SJCRH30 (cell line): ENCODE measurements around the gene TRIM66. TPM values are rescaled to one million over a fixed set of nuclear protein-coding genes. Genes with fewer than 3 reads are reported as not detected.
"Not testable (repeated sequence)": the region's sequence is repeated elsewhere in the genome, so short reads cannot be mapped to it uniquely, and the experiment has no call there.

Experiments
- DNase-seq, 2 experiments: peaks; one replicate each; pipeline ENCODE4 v3.0.0-alpha.2; 2015 to 2020
- H3K27ac ChIP-seq: fragments of 250-450 bp; sonication (Bioruptor Pico); 2 replicates; pipeline ENCODE4 v1.5.1; 2020; ENCODE audit warnings: mild to moderate bottlenecking, moderate library complexity
- H3K27me3 ChIP-seq: fragments of 250-450 bp; sonication (Bioruptor Pico); 2 replicates; pipeline ENCODE4 v1.5.1; 2020; ENCODE audit warnings: mild to moderate bottlenecking, moderate library complexity
- H3K36me3 ChIP-seq: fragments of 250-450 bp; sonication (Bioruptor Pico); 2 replicates; pipeline ENCODE4 v1.5.1; 2020; ENCODE audit warnings: mild to moderate bottlenecking, moderate library complexity
- H3K4me1 ChIP-seq: fragments of 250-450 bp; sonication (Bioruptor Pico); 2 replicates; pipeline ENCODE4 v1.5.1; 2020; ENCODE audit warnings: mild to moderate bottlenecking, moderate library complexity
- H3K4me3 ChIP-seq: fragments of 250-450 bp; sonication (Bioruptor Pico); 2 replicates; pipeline ENCODE4 v1.5.1; 2020; ENCODE audit warnings: mild to moderate bottlenecking, moderate library complexity
- H3K9me3 ChIP-seq: fragments of 250-450 bp; sonication (Bioruptor Pico); replicated peaks from 2 replicates; pipeline ENCODE4 v1.5.1; 2020; ENCODE audit warnings: mild to moderate bottlenecking, moderate library complexity
- total RNA-seq: library from RNA; depleted of rRNA; stranded (reverse); fragments of >200 nt; shearing (Covaris generic); gene quantifications from 2 replicates; pipeline ENCODE4 v1.2.3, GENCODE V29; 2014

The TRIM66 gene
- total RNA-seq, 1 experiment from 2014 or later: 2.0 TPM

DNA sequence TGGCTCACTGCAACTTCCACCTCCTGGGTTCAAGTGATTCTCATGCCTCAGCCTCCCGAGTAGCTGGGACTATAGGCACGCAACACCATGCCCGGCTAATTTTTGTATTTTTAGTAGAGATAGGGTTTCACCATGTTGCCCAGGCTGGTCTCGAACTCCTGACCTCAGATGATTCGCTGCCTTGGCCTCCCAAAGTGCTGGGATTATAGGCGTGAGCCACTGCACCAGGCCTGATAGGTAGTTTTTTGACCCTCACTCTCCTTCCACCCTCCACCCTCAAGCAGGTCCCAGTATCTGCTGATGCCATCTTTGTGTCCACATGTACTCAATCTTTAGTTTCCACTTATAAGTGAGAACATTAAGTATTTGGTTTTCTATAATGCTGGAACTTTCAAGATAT lies 12.4 kb downstream of the TRIM66 start:
- not testable (repeated sequence) for H3K4me3 ChIP-seq, H3K9me3 ChIP-seq, H3K4me1 ChIP-seq, H3K27me3 ChIP-seq, H3K36me3 ChIP-seq, H3K27ac ChIP-seq, DNase-seq

DNA sequence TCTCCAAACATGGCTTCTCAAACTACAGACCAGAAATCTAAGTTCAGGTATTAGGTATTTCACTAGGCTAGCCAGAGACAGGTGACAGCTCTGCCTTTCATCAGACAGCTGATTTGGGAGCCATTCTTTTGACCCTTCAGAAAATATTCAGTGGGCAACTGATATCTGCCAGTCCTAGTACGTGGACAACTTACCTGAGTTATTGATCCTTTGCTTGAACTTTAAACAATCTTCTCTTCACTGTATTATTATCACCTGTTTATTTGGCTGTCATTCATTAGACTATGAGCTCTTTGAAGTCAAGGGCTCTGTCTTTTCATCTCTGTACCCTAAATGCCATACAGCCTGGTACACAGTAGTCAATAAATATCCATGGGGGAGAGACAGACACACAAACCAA lies 17.2 kb downstream of the TRIM66 start:
- H3K27me3 ChIP-seq: no peaks in the 10 kb centered on the region
- H3K9me3 ChIP-seq: no peaks in the 10 kb centered on the region
- H3K27ac ChIP-seq: no peak overlapping the region
- no peaks in the 10 kb centered on the region for H3K4me1 ChIP-seq
- H3K4me3 ChIP-seq: no peak overlapping the region
- H3K36me3 ChIP-seq: no peaks in the 10 kb centered on the region; the same call in 1 of the 2 replicates
- no peak for DNase-seq

DNA sequence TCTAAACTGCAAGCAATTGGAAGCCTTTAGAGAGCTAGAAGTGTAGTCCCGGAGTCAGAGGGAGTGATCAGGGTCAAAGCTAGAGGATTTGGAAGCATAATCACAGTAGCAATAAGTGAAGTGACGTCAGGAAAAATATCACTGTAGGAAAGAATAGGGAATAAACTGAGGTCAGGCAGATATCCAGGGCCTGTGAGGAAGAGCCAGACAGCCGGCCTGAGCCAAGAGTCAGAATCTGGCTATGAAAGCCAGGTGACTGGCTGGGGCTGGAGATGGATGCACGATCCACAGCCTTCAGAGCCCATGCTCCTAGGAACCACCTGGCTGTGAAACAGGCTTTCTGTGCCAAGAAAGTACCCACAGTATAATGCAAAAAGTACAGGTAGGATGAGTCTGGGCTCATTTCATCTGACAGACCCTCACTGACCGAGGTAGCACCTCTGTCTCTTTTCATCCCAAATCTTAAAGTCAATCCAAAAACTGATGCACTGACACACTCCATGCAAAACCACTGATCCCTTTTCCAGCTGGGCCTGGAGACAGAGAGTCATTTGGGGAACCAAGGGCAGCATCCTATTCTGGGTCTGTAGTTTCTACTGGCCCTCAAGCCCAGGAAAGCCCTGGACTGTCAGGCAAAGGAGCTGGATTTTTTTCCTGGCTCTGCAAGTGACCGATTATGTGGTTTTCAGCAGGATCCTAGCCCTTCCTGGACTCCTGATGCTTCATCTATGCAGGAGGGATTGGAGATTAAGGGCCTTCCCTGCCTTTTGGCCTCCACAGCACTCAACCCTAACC lies 21.3 kb downstream of the TRIM66 start:
- no peak for DNase-seq
- no peak overlapping the region for H3K4me3 ChIP-seq
- peaks cover 3% of the 10 kb centered on the region; the same call in 1 of the 2 replicates for H3K4me1 ChIP-seq
- H3K27ac ChIP-seq: no peak overlapping the region
- H3K36me3 ChIP-seq: no peaks in the 10 kb centered on the region
- no peaks in the 10 kb centered on the region for H3K9me3 ChIP-seq
- H3K27me3 ChIP-seq: no peaks in the 10 kb centered on the region

DNA sequence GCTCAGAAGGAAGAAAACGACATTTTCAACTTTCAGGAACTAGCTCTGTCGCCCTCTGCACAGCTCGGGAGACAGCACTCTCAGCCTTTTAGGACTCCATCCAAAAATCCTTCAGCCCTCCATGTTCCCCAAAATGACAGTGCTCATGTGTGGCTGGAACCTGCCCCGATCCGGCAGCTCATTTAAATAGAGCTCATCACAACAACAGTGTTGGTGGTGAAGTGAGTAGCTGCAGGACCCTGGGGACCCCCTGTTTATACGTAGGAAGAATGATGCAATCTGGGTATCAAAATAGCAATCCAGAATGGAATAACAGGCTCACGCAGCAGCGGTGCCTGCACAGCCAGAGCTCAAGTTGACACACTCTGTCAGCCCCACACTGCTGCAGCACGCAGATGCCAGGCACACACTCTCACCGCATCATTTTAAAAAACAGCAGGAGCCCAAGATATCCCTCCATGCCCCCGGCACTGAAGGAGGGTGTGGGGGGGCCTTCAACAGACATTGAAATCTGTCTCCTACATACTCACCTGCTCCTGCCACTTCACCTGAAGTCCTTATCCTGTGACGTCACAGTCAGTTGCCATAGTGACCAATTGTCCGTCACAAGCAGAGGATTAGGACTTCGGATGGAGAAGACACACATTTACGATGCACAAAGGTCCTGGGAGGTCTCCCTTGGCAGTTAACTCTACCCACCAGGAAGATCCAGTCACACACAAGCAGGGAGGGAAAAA lies 24.0 kb downstream of the TRIM66 start:
- Histone ChIP-seq H3K4me1 (peaks cover 3% of the 10 kb centered on the region; the same call in 1 of the 2 replicates), H3K27ac (no peak overlapping the region), H3K4me3 (peak overlapping the region; percentile 10; the same call in 1 of the 2 replicates), H3K36me3 (no peaks in the 10 kb centered on the region), H3K27me3 (no peaks in the 10 kb centered on the region), H3K9me3 (no peaks in the 10 kb centered on the region)
- peak; percentile 40 to 42 for DNase-seq

DNA sequence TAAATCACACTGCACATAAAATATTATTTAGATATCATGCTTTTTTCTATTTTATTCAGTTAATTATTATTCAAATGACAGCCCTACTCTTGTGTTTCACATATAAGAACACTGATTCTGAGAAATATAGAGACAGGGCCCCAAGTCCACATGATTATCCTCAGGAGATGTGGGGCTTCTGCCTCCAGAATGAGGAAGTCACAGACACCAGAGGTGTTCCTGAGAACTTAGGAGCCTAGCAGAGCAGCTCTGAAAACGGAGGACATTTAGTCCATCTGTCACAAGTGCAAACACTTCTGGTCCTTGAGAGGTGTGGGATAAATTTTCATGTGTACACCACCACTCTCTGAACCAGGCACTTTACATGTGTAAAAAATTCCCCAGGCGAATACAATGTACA lies 26.2 kb downstream of the TRIM66 start:
- H3K4me3 ChIP-seq: no peak overlapping the region
- H3K27me3 ChIP-seq: no peaks in the 10 kb centered on the region
- no peak overlapping the region for H3K27ac ChIP-seq
- H3K4me1 ChIP-seq: peaks cover 3% of the 10 kb centered on the region; the same call in 1 of the 2 replicates
- H3K36me3 ChIP-seq: no peaks in the 10 kb centered on the region
- DNase-seq: no peak
- no peaks in the 10 kb centered on the region for H3K9me3 ChIP-seq

DNA sequence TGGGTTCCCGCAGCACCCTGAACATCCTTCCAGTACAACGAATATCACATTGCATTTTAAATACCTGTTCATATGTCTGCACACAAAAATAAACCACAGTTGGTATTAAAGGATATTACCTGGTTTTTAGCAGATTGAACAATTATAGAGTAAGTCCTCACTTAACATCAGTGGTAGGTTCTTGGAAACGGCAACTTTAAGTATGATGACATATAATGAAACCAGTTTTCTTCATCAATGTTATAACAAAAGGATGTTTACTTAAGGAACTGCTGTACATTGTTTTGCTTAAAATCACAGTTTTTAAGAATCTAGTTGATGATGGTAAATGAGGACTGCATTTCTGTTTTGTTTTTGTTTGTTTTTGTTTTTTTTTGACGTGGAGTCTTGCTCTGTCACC lies 28.0 kb downstream of the TRIM66 start:
- peaks cover 3% of the 10 kb centered on the region; the same call in 1 of the 2 replicates for H3K4me1 ChIP-seq
- no peaks in the 10 kb centered on the region for H3K36me3 ChIP-seq
- no peaks in the 10 kb centered on the region for H3K27me3 ChIP-seq
- no peaks in the 10 kb centered on the region for H3K9me3 ChIP-seq
- no peak overlapping the region for H3K4me3 ChIP-seq
- H3K27ac ChIP-seq: no peak overlapping the region
- no peak for DNase-seq

DNA sequence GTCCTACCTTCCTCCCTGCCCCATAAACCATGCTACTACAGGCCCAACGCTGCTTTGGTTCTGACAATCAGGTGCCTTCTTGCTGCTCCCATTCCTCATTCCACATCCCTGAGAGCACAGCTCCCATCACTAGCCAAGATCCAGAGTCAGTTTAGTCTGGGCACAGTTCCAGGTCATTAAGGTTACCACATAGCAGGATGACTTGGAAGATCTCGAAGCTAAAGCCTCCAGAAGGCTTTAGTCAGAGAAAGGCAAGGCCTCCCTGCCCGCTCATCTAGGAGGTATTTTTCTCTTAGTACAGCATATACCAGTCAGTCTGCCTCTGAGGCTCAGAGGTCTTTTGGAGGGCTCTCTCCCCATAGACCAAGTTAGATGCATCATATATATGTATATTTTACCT lies 30.3 kb downstream of the TRIM66 start:
- Histone ChIP-seq H3K27me3 (no peaks in the 10 kb centered on the region), H3K4me1 (no peaks in the 10 kb centered on the region), H3K9me3 (no peaks in the 10 kb centered on the region), H3K4me3 (no peak overlapping the region), H3K36me3 (no peaks in the 10 kb centered on the region), H3K27ac (no peak overlapping the region)
- peak in 1 of 2 experiments; percentile 17 for DNase-seq

DNA sequence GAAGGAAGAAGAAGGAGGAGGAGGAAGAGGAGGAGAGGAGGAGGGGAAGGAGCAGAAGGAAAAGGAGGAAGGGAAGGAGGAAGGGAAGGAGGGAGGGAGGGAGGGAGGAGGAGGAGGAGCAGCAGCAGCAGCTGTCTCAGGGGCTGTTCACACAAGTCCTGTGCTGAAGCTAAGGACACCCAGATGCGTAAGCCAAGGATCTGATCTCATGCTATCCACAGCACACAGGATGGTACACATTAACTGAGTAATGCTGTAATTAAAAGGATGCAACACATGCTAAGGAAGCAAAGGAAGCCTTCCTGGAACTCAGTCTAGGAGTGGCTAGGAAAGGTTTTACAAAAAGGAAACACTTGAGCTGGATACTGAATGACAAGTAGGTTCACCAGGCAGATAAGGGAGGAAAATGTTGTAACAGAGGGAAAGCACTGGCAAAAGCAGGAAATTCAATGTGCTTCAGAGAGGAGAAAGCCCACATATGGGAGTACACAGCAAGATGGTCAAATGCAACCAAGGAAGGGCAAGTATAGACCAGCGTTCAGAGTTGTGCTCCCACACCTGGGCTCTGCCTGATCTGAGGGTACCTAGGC lies 32.0 kb downstream of the TRIM66 start:
- DNase-seq: no peak
- no peak overlapping the region for H3K4me3 ChIP-seq
- no peaks in the 10 kb centered on the region for H3K4me1 ChIP-seq
- H3K9me3 ChIP-seq: no peaks in the 10 kb centered on the region
- H3K27ac ChIP-seq: no peak overlapping the region
- no peaks in the 10 kb centered on the region for H3K36me3 ChIP-seq
- no peaks in the 10 kb centered on the region for H3K27me3 ChIP-seq

DNA sequence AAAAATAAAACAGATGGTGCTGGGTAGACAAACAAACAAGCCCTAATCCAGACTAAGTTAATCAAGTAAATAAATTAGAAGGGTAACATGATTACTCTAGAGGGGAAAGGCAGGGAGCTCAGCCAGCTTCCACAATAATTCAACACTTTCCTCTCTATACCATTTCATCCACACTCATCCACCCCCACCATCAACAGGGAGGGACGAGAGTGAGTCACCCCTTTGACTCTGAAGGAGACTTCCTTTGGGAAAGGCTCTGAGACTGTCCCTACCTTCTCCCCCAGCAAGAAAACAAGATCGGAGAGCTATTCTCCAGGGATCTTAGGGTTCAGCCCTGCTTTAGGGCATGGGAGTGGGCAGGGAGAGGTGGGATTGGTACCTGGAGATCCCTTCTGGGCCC lies 33.1 kb downstream of the TRIM66 start:
- no peaks in the 10 kb centered on the region for H3K4me1 ChIP-seq
- DNase-seq: no peak
- H3K27ac ChIP-seq: no peak overlapping the region

DNA sequence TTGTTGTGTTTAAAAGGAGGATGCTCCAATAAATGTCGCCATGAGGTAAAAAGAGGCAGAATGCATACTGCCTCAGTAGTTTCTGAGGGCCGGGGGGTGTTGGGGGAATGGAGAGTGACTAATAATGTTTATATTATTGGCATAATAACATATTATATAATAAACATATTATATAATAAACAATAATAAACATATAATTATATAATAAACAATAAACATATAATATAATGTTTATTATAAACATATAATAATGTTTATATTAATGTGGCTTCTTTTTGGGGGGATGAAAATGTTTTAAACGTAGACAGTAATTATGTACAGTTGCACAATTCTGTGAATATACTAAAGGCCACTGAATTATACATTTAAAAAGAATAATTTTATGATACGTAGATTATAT lies 35.6 kb downstream of the TRIM66 start:
- DNase-seq: no peak
- Histone ChIP-seq H3K4me1 (no peaks in the 10 kb centered on the region), H3K9me3 (no peaks in the 10 kb centered on the region), H3K36me3 (no peaks in the 10 kb centered on the region), H3K4me3 (no peak overlapping the region), H3K27ac (no peak overlapping the region), H3K27me3 (no peaks in the 10 kb centered on the region)

More for the DNA sequence above, 33.1 kb downstream of the TRIM66 start:
- H3K27me3 ChIP-seq: no peaks in the 10 kb centered on the region
- H3K4me3 ChIP-seq: no peak overlapping the region
- H3K9me3 ChIP-seq: no peaks in the 10 kb centered on the region
- no peaks in the 10 kb centered on the region for H3K36me3 ChIP-seq

DNA sequence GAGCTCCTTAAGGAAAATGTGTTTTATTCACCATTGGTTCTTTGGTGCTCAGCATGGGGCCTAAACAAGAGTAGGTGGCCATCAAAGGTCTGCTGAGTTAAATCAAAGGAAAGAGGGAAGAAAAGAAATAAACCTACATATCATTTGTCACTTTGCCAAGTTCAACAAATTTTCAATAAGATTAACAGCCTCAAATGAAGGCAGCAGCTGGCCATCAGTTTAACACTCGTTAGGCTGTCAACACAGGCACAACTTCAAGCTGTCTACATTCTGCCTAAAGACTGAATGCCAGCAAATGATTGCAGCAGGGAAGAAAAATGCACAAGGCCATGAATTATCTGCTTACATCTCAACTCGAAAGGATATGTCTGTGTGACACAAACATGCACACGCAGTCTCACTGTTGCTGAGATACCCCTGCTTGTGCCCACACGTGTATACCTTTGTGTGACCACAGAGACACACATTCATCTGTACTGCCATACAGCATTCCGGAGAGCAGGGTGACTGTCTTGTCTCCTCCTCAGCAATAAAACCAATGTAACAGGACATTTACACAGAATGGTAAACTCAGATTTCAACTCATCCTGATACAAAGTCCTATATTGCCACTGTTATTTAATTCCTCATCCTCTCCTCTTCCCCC lies 40.1 kb downstream of the TRIM66 start:
- no peaks in the 10 kb centered on the region for H3K36me3 ChIP-seq
- H3K27ac ChIP-seq: no peak overlapping the region
- H3K4me3 ChIP-seq: no peak overlapping the region
- no peaks in the 10 kb centered on the region for H3K4me1 ChIP-seq
- no peaks in the 10 kb centered on the region for H3K27me3 ChIP-seq
- H3K9me3 ChIP-seq: no peaks in the 10 kb centered on the region
- no peak for DNase-seq

DNA sequence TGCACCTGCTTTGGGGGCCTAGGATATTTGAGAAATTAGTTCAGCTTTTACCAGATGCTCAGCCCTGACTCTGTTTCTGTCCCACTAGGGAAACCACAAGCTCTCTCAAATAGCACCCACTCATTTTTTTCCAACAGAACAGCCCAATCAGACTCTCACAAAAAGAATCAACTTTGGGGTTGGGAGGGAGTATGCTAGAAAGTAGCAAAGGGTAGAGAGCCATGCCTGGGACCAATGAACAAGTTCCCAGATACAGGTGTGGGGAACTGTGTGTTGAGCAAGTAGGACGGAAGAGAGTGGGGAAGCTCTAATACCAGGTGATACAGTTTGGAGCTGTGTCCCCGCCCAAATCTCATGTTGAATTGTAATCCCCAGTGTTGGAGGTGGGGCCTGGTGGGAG lies 41.1 kb downstream of the TRIM66 start:
- Histone ChIP-seq H3K36me3 (no peaks in the 10 kb centered on the region), H3K9me3 (no peaks in the 10 kb centered on the region), H3K27me3 (no peaks in the 10 kb centered on the region), H3K4me1 (no peaks in the 10 kb centered on the region), H3K27ac (no peak overlapping the region), H3K4me3 (no peak overlapping the region)
- DNase-seq: no peak

DNA sequence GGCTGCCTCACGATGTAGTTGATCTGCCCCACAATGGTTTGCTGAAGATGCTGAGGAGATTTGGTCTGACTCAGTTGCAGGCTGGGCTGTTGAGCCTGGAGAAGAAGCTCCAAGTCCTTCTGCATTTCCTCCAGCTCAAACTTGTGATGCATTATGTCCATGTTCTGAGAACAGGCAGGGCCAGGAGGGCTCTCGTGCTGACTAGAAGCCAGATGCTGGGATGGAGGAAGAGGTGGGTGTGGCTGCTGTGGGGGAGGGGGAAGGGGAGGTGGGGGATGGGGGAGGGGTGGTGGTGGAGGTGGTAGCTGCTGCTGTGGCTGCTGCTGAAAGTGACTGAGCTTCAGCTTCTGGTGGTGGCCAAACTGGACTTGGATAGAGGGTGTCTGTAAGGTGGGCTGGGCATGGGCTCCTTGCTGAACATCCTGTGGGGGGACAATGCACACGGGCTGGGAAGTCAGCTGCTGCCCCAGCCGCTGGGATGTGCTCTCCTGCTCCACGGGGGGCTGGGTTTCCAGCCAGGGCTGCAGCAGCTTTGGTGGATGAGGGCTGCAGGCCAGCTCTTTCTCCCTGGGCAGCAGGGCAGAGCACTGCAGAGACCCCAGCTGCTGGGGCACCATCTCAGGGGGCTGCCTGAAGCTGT lies 42.1 kb downstream of the TRIM66 start:
- H3K27me3 ChIP-seq: no peaks in the 10 kb centered on the region
- no peaks in the 10 kb centered on the region for H3K4me1 ChIP-seq
- H3K36me3 ChIP-seq: no peaks in the 10 kb centered on the region

DNA sequence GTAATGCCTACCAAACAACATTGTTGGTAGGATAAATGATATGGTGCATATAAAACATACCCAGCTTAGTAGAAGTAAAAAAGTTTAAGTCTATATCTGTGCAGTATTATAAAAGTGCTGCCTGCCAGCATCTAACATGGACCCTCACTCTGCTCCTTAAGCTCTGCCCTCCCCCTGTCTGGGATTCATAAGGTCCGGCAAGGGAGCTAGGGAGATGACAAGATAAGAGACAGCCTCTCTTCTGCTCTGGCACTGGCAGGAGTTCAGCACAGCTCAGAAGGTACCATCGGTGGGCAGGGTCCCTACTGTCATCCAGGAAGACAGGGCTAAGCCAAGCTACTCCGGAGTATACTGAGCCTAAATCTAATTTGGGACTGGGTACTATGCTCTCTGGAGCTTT lies 42.8 kb downstream of the TRIM66 start:
- Histone ChIP-seq H3K4me1 (no peaks in the 10 kb centered on the region), H3K27me3 (no peaks in the 10 kb centered on the region), H3K9me3 (no peaks in the 10 kb centered on the region), H3K27ac (no peak overlapping the region), H3K4me3 (no peak overlapping the region), H3K36me3 (no peaks in the 10 kb centered on the region)
- no peak for DNase-seq

More for the DNA sequence above, 42.1 kb downstream of the TRIM66 start:
- Histone ChIP-seq H3K9me3 (no peaks in the 10 kb centered on the region), H3K4me3 (no peak overlapping the region), H3K27ac (no peak overlapping the region)
- no peak for DNase-seq
